HG03460 (cell line): Measurements from ENCODE around the gene PXMP2.
A peak's percentile ranks its signal among the peaks of the same experiment; 100 is the strongest.
"Not testable (repeated sequence)": the region's sequence is repeated elsewhere in the genome, so short reads cannot be mapped to it uniquely, and the experiment has no call there.

ENCODE experiments used
- ATAC-seq: cut with Tn5 transposase; IDR thresholded peaks from one replicate; pipeline ENCODE4 v1.9.1; 2021; ENCODE audit not compliant: unreplicated experiment

Gene PXMP2

DNA sequence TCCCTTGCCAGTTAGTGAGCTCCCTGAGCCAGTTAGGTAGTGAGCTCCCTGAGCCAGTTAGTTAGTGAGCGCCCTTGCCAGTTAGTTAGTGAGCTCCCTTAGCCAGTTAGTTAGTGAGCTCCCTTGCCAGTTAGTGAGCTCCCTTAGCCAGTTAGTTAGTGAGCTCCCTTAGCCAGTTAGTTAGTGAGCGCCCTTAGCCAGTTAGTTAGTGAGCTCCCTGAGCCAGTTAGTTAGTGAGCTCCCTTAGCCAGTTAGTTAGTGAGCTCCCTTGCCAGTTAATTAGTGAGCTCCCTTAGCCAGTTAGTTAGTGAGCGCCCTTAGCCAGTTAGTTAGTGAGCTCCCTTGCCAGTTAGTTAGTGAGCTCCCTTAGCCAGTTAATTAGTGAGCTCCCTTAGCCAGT is 4.6 kb downstream of the PXMP2 start:
- not testable (repeated sequence) for ATAC-seq

DNA sequence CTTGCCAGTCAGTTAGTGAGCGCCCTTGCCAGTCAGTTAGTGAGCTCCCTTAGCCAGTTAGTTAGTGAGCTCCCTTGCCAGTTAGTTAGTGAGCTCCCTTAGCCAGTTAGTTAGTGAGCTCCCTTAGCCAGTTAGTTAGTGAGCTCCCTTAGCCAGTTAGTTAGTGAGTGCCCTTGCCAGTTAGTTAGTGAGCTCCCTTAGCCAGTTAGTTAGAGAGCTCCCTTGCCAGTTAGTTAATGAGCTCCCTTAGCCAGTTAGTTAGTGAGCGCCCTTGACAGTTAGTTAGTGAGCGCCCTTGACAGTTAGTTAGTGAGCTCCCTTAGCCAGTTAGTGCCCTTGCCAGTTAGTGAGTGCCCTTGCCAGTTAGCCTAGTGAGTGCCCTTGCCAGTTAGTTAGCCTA is 7.5 kb downstream of the PXMP2 start:
- ATAC-seq = not testable (repeated sequence)

DNA sequence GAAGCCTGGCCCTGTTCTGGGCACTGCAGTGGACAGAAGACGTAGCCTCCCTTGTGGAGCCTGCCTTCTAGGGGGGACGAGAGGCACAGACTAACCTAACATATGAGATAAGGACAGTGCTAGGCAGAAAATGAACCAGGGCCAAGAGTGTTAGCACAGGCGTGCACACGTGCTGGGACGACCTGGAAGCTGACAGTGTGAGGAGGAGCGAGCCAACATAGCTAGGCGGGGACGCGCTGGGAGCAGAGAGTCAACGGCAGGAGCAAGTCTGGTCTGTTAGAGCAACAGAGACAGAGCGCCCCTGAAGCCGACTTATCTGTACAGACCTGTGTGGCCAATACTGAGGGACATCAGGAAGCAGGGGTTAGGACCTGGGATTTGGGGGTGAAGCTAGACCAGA is 8.0 kb downstream of the PXMP2 start:
- no peak for ATAC-seq

DNA sequence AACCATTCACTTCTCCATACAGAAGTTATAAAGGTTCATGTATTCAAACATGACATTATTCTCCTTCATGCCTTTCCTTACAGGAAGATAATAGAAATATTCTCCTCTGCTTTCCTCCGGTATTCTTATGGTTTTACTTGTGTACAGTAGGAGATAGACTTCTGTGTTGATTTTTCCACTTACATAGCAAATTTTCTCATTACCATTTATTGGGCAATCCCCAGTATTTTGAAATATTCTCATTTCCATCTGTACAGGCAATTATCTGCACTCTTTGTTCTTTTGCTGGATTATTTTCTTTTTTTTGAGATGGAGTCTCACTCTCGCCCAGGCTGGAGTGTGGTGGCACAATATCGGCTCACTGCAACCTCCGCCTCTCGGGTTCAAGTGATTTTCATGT is 11.0 kb downstream of the PXMP2 start:
- ATAC-seq = no peak

DNA sequence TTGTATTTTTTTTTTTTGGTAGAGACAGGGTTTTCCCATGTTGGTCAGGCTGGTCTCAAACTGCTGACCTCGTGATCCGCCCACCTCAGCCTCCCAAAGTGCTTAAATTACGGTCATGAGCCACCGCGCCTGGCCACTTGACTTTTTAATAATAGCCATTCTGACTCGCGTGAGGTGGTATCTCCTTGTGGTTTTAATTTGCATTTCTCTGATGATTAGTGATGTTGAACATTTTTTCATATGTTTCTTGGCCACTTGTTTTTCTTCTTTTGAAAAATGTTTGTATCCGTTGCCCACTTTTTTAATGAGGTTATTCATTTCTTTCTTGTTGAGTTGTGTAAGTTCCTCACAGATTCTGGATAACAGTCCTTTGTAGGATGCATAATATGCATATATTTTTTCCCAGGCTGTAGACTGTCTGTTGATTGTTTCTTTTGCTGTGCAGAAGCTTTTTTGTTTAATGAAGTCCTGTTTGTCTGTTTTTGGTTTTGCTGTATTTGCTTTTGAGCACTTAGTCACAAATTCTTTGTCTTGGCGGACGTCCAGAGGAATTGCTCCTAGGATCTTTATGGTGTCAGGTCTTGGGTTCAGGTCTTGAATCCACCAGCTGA is 12.9 kb downstream of the PXMP2 start:
- no peak for ATAC-seq

DNA sequence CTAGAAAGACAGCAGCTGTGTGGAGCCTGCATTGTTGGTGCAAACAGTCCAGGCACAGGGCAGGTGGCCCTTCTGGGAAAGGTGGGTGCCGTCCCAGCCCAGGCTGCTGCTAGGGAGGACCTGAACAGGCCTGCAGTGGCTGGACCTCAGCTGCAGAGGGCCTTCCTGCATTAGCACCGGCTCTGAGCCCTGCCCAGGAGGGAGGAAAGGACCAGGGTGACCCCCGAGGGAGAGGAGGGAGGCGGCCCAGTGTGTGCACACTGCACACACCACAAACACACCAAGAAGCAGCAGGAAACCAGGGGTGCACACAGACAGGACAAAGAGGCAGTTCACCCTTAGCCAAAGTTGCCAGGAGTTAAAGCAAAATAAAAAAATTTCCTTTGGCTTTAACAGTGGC is 15.3 kb downstream of the PXMP2 start:
- ATAC-seq = no peak

DNA sequence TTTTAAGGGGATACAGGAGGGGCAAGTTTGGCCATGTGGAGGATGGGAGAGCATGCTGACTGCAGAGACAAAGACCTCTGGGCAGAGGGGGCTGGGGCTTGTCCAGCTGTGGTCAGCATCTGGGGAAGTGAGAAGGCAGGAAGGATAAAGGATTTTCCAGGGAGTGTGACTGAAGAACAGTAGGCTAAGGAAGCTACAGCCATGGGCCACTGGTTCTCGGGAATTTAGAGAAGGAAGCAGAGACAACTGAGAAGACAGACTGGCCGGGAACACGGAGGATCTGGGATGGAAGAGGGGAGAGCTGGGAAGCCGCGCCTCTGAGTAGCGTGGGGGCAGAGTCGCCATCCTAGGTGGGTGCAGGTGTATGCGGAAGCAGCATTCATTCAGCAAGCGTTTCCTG is 16.3 kb downstream of the PXMP2 start:
- ATAC-seq = no peak

DNA sequence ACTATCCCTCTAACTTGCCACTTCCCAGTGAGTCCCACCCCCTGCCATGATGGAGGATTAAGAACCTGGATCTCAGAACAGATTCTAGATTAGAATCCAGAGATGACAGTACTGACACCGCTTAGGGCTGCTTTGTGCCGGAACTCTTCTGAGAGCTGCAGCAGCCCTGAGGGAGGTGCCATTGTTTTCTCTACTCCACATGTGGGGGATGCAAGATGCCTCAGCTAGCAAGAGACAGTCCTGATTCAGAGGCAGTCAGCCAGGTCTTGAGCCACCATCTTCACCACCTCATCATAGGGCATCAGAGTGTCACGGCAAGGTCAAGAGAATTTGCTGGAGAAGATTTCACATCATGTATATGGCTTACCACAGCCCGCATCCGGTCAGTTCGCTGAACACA is 19.9 kb downstream of the PXMP2 start:
- ATAC-seq = no peak

DNA sequence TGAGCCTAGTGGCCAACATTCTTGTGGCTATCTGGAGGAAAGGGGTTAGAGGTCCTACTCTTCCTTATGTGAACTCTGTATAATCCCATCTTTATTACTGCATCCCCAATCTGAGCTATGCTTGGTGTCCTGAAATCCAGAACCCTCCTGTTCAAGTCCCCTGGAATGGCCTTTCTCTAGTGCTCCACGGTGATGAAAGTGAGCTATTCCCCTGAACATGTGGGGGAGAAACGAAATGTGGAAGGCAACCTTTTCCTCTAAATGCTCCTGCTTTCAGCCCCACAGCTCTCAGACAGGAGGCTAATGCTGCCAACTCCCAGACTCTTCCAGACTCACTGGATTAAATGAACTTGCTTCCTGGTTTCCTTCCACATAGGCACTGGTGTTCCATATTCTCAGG is 20.8 kb downstream of the PXMP2 start:
- ATAC-seq = no peak

DNA sequence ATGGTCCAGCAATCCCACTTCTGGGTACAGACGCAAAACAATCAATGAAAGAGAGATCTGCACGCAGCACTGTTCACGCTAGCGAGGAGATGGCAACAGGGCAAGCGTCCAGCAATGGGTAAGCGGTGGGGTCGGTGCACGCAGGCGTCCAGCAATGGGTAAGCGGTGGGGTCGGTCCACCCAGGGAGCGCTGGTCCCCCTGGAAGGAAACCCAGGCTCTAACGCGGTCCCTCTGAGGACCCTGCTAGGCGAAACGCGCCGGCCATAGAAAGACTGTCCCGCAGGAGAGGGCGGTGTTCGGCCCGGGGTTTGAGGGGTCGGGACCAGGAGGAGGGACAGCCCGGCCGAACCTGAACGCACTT is 22.6 kb downstream of the PXMP2 start:
- ATAC-seq = peak; percentile 27

DNA sequence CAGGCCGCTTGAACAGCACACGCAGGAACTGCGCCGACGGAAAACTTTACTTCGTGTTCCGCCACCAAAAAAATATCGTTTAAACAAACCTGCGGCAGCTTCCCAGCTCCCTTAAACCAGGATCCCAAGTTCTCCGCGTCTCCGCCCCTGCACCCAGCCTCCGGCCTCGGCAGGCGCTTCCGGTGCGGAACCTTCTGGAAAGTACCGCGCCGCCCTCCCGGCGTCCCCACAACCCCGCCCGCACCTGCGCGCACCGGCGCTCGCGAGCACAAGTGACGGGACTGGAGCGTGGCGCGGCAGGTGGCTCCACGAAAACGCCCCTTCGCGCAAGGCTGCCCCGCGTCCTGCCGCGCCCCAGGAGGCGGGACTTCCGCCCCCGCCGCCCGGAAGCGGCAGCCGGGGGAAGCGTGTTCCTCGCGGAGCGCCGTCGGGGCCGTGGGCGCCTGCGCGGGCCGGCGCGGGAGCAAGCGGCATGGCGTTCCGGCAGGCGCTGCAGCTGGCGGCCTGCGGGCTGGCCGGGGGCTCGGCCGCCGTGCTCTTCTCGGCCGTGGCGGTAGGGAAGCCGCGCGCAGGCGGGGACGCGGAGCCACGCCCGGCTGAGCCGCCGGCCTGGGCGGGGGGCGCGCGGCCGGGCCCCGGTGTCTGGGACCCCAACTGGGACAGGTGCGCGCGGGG is 23.2 kb downstream of the PXMP2 start, which contains the start of gene PGAM5:
Gene PGAM5, plus strand, starts transcription at position 438 of the 675 bp plus-strand sequence. Its CDS starts 35 bp downstream, at position 473.
- ATAC-seq = peak; percentile 85

DNA sequence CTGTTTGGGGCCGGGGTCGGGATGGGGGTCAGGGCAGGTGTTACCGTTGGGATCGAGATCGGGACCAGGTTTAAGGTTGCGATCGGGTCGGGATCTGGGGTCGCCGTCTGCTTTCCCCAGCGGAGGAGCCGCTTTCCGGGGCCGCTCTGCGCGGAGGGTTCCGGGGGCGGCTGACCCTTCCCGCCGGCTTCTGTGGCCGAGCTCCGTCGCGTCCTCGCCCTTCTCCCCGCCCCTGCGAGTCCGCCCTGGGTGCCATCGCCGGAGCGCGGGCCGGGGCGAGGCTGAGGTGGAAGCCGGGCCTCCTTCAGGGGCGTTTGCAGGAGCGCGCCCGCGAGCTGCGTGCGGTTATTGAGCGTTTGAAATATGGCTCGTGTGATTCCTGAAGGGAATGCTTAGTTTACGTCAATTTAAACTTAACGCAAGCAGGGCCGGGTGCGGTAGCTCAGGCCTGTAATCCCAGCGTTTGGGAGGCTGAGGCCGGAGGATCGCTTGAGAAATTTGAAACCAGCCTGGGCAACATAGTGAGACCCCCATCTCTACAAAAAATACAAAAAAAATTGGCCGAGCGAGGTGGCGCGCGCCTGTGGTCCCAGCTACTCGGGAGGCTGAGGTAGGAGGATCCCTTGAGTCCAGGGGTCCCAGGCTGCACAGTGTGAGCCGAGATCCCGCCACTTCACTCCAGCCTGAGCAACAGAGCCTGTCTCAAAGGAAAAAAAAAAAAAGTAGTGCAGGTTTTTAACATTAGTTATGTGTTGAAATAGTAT is 23.9 kb downstream of the PXMP2 start:
- ATAC-seq = peak; percentile 18

DNA sequence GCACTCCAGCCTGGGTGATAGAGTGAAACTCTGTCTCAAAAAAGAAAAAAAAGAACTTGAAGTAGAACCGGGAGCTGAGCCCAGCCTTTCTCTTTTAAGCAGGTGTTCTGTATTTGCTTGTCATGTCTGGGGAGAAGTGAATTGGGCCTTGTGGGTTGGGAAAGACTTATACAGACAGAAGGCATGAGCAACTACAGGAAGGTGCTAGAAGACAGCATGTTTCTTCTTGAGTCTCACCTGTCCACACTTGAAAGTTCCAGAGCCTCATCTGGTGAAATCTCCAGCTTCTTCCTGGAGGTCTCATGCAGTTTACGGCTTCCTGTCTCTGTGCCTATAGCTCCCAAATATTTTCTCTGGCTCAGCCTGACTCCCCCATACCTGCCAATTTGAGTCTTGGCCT is 25.7 kb downstream of the PXMP2 start:
- ATAC-seq = no peak

DNA sequence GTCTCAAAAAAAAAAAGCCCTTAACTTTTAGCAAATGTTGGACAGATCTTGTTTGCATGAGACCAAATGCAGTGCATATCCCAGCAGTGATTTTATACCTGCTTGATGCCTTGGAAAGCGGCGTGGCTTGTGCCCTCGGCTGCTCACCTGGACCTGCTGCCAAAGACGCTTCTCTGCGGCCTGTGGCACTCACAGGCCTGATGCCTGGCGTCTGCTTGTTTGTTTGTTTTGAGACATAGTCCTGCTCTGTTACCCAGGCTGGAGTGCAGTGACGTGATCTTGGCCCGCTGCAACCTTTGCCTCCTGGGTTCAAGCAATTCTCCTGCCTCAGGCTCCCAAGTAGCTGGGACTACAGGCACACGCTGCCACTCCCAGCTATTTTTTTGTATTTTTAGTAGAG is 28.5 kb downstream of the PXMP2 start:
- no peak for ATAC-seq

DNA sequence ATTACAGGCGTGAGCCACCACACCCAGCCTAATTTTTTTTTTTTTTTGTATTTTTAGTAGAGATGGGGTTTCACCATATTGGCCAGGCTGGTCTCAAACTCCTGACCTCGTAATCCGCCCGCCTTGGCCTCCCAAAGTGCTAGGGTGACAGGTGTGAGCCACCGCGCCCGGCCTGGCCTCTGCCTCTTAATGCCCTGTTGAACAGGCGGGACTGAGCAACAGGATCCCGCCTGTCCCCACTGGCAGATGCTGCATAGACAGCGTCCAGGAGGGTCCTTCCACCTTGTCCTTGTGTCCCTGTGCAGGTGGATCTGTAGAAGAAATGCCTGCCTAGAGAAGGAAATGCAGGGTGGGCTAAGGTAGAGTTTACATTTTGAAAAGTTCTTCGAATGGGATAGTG is 29.0 kb downstream of the PXMP2 start:
- ATAC-seq = no peak

DNA sequence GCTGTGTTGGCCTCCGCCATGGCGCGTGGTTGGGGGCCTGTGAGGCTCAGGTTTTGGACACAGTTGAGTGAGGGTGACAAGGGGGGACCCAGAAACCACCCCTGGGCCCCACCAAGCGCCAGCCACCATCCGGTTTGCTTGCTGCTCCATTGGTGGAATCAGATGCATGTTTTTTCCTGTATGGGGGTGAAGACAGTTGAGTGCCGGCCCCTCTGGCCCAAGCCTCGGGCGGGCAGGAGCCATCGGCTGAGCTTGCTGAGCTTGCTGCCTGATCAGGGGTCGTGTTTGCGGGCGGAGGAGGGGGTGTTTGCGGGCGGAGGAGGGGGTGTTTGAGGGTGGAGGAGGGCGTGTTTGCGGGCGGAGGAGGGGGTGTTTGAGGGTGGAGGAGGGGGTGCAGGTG is 29.6 kb downstream of the PXMP2 start:
- no peak for ATAC-seq

DNA sequence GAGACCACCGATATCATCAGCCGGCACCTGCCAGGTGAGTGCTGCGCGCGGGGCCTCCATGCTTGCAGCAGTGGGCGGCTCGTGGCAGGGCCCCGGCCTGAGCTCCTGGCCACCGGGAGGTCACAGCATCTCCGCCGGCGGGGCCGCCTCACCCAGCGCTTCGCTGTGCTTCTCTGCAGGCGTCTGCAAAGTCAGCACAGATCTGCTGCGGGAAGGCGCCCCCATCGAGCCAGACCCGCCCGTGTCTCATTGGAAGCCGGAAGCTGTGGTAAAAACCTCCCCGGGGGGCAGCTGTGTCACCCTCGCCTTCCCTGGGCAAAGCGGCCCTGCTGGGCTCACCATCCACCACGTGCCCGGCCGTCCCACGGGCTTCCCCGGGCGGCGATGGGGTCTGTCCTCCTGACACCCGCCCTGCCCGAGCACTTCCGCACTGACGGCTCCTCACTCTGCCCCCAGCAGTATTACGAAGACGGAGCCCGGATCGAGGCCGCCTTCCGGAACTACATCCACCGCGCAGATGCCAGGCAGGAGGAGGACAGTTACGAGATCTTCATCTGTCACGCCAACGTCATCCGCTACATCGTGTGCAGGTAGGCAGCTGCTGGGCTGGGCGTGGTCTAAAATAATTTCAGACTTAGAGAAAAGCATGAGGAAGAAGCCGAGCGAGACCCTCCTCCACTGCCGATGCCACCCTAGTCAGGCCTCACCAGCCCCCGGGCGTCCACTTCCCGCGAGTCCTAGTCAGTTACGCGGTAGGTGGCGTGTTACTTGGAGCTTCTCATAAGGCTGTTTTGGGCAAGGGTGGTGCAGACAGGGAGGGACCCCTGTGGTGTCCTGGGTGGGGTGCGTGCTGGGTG is 30.4 kb downstream of the PXMP2 start:
- no peak for ATAC-seq

DNA sequence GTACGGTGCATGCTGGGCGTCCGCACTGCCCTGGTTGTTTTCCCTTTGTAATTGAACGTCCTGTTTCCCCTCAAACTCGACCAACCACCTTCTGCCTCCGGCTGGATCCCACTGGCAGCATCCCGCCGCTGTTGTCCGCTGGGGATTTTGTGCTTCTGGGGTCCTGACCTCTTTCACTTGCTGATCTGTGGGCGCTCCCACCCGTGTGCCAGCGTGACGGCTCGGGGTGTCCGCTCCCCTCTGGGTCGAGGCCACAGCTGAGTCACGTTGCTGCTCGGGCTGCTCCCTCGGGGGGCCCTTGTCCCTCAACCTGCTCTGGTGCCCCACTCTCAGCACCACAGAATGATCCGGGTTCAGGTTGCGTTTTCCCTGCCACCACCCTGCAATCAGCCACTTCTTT is 31.3 kb downstream of the PXMP2 start:
- no peak for ATAC-seq

DNA sequence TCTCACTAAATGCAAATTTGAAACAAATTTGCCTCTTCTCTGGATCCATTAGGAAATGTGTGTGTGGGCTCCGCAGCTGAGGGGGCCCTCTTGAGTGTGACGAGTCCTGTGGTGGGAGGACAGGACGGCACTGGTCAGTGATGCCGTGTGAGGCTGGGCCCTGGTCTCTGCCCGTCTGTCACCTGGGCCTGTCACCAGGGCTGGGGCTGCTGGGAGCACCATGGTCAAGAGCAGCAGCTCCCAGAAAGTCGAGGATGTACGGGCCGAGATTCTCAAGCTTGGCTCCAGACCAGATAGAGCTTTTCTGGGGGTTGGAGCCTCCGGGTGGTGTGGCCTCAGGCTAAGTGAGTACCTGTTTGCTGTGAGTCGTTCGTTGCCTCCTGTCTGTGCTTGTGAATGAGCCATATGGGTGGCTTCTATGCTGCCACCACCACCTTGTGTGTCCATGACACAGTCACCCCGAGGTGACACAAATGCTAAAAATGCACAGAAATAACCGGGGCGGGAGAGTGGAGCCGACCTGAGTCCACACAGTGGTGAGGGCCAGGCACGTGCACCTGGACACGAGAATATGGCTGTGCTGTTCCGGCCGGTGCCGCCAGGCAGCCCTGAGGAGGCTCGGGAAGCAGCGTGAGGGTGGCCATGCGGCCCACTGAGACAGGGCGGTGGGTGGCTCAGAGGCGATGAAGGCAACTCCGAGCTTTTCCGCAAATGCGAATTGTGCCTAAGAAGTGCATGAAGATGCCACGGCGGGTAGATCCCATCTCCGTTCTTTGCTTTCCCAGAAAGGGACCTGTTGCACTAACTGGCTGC is 32.0 kb downstream of the PXMP2 start:
- no peak for ATAC-seq

DNA sequence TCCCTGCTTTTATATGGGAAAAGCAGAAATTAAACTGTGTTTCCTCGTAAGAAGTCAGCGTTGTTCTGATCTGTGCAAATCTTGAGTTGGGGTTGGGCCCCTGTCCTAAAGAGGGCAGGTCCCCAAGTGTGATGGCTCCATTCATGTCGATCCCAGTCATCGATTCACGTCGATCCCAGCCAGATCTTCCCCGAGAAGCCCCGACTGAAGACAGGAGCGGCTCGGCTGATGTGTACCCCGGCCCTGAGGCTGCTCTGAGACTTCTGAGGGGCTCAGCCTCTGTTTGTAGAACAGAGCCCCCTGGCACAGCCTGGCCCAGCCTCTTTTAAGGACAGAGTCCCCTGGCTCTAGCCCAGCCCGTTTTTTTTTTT is 32.6 kb downstream of the PXMP2 start:
- ATAC-seq = no peak
